ENCODE measurements around the gene ANKRD1.

Gene ANKRD1

DNA sequence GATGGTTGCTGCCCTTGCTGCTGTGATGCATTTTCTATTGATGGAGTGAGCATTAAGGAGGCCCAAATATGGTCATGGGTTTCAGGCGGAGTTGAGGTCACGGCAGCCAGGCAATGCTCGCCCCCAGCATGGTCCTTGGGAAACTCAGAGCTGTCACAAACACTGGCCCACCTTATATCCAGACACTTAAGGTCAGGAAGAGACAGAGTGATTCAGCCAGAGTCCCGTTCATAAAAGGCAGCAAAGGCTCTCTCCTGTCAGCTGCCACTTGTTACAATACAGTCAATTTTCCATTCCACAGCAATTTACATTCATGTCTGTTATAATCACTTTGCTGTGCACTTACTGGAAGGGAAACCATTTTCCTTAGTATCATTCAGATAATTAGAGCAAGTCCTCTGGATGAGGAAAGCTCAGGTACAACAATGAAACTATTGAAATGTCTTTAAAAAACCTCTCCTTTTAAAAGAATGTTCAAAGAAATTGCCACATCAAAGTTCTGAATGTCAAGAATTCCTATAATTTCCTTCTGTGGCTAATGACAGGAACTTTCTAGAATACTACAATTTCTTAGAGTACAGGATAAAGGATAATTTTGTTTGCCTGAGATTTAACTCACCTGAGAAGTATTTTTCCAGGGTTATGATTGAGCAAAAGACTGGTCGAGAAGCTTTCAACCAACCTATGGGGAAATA is 14.8 kb upstream of the ANKRD1 start:
- no peak for DNase-seq

DNA sequence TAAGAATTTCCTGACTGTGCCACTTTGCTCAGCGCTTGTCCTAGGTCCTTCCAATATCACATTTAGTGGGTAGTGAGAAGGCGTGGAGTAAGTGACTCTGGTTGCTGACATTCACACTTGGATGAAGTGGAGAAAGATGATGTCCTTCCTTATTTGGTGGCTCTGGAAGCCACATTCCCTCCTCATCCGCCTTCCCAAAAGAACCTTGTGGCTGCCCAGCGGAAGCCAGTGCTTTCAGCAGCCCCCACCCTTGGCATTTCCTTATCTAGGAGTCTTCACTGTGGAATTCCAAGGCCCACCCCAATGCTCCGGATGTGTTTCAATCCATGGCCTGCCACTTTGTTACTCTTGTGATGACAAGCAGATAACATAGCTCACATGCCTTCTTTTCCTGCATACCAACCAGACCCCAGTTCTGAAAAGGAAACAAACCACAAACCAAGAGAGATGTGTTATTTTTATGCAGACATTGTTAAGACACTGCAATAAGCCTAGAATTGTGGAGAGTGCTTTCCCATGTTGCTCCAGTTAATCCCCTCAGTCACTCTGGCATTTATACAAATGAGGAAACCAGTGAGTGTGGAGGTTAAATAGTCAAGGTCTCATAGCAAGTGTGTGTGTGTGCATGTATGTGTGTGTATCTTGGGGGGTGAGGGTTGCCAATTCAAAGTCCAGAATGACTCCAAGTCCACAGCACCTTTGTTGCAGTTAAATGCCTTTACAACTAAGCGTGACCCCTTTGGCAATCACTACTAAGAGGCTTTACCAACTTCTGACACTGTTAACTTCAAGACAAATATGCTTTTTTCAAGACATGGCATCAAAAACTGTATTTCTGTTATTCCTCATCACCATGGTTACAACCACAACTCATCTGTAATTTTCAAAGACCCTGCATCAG is 10.3 kb upstream of the ANKRD1 start:
- no peak for DNase-seq

DNA sequence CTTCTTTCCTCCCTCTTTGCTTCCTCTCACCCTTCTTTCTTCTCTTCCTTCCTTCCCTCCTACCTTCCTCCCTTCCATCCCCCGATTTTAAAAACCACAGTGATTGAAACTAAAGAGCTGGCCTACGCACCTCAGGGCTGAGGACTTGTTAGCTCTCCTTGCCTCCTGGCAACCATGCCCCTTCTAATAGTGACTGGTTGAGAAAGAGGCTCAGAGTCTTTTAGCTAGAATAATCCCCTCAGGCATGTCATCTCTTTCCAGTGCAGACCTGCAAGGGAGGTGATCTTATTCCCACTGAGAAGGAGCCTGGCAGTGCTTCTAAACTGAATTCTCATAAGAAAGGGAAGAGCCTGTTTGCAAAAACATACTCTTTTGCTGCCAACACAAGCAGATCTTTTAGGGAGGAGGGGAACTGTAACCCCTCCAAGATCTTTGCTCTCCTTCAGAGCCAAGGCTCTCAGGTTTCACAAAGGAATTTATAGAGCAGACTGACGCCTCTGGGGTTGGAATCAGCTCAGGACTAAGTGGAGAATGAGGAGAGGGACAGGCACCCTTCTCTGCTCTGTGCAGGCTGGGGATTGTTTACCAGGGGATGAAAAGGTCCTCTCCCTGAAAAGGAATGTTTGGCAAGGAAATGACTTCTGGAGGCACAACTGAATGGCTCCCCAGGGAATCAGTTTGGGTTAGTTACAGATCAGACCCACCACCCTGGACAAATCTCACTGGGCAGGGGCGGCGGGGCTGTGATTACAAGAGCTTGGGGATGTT is 9.4 kb upstream of the ANKRD1 start:
- no peak for DNase-seq

DNA sequence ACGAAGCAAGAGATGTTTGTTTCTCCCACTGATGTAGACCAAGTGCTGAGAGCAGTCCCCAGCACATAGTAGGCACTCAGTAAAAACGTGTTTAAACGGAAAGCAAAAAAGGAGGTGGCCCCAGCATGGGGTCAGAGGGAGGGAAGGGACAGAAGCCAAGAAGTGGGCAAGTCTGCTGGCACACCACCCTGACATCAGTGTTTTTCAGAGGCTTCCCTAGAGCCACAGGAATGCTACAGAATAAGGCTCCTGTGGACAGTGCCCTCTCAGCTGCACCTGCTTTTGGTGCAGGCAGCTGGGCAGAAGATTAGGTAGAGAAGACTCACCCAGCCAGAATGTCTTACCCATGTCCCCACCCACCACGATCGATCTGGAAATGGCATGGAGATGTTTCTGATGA is 8.3 kb upstream of the ANKRD1 start:
- DNase-seq, result no peak

DNA sequence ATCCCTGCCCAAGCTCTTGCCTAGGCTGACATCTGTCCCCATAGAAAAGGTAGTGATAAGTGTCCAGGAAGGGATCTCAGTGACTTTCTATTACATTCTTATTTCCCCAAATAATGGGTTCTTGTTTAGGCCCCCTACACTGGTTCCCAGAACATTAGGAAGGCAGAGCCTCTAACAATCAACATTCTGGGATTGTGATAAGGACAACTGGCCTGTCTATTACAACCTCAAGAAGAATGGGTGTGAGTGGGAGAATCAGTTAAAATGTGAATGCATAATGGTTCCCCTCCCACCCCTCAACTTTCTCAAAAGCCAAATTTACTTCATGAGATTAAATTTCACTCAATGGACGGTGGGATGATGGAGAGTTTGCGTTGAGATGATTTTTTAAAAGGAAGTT is 6.4 kb upstream of the ANKRD1 start:
- DNase-seq, result no peak

DNA sequence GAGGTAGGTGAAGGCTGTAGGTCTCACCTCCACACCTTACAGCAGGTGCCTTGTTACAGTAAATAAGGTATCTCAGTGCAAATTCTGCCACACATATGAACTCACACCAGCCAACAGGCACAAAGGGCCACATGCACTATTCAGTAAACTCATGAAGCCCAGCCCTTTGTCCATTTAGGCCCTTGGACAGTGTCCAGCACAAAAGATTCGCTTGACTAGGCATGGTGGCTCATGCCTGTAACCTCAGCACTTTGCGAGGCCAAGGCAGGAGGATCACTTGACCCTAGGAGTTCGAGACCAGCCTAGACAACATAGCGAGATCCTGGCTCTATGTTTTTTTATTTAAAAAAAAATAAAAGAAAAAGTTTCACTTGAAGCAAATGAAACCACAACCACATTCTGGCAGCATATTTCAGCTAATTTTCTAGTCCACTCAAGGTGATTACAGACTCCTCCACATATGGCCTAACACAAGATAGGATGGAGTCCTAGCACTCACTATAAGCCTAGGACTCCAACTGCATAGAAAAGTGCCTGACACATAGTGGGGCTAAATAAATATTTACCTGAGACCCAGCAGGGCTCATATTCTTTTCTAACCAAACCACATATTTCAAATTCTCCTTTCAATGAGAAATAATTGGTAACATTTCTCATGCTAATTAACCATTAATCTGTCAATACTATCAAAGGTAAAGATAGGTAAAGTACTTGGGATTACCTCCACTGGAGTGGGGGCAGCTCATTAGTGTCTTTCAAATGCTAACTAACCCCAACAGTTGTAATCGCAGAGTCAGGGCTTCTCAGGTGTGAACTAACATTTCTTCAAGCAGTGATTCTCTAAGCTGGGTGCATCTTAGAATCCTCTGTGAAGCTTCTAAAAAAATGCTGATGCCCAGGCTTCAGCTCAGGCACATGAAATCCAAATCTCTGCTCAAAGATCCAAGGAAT is 4.5 kb upstream of the ANKRD1 start:
- no peak for DNase-seq

DNA sequence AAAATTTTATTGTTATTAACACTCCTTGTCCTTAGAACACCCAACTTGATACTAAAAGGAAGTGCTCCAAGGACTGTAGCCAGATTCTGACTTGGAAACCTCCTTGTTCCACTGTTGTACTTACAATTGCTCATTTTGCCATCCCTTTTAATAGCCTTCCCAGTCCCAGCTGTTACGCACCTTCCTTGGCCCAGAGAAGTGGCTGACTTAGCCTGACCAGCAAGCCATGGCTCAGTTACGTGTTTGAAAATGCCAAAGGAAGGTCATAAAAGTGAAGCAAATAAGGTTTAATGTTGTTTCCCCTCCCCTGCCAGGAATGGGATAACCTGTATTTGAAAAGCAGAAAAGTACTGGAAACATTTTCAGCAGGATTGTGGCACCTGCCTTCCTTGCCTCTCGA is 3.7 kb upstream of the ANKRD1 start:
- no peak for DNase-seq

DNA sequence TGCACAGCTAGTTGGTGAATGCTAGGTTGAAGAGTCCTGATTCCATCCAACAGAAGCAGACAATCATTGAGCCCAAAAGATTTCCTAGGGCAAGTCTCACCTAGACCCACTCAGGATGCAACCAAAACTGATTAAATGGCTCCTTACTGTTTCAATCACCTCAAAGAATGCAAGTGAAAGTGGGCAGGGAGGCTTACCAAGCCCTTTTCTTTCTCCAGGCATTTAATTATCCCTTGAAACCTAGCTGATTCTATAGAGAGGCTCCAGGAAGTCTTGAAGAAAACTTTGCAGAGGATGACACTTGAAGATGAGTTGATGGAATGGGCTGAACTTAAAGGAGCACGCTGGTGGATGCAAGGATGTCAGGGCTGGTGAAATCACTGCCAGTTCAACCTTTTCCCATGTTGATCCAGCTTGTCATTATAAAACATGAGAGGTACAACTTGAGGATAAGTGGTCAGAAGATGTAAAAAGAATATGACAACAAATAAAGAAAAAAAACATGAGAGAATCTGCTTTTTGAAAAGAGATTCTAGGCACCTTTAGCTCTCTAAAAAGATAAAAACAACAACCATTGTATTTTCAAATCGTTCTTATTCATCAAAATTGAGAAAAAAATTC is 2.3 kb upstream of the ANKRD1 start:
- no peak for DNase-seq

DNA sequence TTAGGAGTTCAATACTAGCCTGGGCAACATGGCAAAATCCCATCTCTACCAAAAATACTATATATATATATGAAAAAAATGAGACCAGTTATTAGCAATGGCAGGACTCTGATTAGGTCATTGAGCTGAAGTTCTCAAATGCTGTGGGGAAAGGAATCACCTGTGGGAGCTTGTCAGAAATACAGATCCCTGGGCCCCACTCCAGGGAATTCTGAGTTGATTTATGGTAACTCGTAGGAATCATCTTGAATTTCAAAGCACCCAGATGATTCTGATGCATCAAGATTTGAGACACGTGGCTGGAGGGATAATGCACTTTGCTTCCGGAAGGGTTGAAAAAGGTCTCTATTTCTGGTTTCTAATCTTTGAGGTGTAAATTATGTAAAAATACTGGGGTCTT is 1.0 kb upstream of the ANKRD1 start:
- no peak for DNase-seq

DNA sequence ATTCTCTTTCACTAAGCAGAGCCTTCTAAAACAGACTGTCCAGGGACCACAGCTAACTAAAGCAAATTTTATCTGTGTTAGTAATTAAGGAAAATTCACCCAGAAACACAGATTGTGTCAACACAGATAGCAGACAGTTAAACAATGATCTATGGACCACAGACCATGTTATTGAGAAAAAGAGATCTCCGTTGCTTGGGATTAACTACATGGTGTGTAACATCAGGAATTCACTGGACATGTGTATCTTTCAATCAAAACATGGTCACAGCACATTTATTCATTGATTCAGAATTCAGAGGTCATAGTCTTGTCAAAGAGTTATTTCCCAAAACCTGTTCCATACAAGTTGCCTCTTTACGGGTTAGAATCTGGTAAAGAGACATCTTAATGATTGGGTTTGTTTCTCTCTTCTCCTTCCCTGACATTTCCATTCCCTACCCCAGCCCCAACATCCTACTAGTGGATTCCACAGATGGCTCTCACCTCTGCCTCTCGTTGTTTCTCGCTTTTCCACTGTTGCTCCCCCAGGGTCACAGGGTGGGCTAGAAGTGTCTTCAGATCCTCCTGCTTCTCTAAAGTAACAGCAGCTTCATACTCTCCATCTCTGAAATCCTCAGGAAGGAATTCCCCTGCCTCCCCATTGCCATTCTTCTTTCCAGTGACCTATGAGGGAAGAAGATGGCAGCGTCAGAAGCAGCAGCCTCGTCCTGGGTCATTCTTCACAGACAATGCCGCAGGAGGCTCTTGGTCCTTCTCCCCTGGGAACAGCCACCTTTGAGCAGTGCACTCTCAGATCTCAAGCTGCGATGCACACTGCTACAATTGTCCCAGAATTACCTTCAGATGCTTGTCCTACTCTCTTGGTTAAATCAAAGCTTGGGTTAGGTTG is 958 bp downstream of the ANKRD1 start:
- DNase-seq, result no peak

DNA sequence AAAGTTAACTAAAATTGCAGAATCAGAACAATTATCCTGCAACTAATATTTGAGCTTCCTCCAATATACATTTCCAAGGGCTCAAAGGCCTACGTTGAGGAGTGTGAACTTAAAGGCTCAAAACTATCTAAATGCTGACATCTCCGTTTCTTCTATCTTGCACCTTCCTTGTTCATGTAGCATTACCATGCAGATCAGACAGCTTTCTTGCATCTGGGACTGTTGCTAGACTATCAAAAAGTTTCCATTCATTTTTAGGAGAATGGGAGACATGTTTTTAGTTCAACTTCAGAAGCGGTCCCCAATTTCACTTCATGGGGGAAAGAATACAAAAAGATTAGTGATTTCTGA is 2.9 kb downstream of the ANKRD1 start:
- no peak for DNase-seq

DNA sequence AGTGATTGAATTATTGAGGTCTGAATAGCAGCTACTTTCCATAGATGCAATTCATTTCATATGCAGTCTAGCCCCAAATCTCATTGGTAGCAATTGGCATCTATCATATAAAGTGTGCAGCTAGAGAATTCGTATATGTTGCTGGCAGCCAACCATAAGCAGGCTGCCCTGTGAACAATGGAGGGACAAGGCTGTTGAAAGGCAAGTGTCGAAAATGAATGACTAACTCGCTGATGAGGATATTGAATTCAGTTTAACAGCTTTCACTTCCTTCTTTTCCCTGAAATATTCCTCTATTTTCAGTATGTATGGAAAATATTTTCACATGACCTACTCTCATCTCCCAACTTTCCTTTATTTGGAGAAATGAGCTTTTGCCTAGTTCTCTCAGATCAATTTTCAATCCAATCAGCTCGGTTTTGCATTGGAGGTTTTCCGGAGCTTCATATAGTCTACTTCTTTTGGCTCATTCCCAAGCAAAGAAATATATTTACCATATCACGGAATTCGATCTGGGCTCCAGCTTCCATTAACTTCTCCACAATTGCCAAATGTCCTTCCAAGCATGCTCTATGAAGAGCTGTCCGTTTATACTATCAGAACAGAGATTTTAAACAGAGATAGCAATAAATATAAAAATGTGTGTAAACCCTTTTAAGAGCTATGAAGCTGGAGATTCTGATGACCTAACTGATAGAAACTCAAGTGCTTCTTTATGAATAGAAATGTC is 3.5 kb downstream of the ANKRD1 start:
- DNase-seq, result no peak

DNA sequence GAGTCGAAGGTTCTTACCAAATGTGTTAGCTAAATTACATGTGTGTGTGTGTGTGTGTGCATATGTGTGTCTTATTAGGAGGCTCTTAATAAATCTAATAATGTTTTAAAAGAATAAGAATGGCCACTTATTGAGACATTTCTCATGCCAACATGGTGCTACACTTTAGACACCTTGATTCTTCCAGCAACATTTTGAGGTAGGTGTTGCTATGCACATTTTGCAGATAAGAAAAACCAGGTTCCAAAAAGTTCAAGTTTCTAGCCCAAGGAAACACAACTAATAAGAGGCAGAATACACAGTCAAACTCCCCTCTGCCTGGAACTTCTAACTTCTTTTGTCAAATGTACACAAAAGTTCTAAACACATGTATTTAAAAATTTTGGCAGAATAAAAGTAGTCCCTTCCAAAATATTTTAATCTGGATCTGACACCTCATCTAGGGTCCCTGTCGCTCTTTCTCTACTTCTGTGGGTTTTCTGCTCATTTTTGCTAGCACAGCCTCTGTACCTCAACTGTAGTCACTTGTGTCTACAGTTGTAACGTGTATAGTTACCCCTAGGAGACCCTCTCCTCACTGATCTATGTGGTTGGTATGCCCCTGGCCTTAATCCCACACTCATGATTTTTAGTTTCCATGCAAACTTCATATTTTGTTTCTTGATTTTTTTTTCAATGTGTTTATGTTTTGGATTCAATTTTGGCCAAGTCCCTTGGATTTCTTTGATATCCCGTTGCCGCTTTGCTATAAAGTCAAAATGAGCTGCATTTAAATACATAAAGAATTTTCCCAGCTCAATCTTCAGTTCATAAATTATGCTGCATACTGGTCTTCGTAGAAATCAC is 4.3 kb downstream of the ANKRD1 start:
- no peak for DNase-seq

DNA sequence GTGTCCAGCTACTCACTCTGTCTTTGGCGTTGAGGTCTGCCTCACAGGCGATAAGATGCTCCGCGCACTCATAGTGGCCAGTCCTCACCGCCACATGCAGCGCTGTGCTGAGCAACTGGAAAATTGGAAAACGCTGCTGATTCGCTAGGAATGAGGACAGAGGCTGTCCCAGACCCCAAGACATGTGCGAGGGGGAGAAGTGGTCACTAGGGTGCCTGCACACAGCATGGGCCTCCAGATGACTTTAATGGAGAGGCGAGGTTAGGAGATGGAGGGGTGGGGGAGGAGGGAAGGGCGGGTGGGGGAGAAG is 5.2 kb downstream of the ANKRD1 start:
- no peak for DNase-seq

DNA sequence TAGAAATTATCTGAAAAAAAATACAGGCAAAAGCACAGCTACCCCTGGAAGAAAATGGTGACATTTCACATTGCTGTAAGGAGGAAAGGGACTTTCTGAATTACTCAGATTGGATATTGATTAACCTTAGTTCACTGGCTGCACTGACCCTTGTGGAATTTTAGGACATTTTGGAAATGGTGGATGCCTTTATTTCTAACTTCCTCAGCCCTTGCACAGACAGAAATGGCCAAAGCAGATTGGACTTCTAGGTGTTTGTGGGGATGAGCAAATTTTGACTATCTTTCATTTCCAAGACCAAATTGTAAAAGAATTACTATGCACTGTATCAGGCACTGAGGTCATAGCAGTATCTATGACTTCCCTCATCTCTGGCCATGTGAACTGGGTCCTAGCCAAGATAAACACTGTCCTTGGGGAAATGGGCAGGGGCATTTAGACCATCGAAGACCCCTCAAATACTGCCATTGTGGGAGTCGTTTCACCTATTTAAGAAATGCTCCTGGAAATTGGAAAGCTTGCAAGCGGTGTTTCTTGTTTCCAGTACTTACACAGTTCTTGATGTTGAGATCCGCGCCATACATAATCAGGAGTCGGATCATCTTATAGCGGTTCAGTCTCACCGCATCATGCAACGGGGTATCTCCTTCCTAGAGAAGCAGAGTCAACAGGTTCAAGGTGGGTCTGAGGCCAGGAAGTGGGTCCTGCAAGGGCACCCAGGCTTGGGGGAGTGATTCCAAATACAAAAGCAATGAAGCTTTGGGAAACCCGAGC is 5.7 kb downstream of the ANKRD1 start:
- DNase-seq, result no peak

DNA sequence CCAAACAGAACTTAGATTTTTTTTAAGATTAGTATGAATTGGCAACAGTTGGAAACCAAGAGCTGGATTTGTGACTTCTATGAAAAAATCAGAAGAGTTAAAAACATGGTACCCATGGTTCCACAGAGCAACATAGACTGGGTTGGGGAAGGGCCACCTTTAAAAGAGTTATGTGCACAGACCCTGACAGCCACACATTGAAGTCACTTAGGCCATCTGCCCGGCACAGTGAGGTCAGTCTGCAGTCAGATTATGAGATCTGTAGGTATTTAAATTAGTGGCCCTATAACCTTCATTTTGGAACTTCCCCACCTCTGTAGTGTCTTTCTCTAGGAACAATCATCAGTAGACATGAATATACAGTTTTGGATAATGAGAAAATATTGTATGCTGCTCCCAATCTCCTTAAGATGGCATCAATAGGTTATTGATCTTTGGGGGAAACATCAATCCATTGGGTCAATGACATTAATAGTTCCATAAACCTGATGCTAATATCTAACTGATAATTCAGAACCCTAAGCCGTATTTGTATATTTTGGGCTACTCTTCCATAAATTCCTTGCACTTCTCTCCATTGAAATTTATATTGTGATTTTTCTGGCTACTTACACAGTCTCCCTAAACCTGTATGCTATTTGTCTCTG is 7.0 kb downstream of the ANKRD1 start:
- no peak for DNase-seq

DNA sequence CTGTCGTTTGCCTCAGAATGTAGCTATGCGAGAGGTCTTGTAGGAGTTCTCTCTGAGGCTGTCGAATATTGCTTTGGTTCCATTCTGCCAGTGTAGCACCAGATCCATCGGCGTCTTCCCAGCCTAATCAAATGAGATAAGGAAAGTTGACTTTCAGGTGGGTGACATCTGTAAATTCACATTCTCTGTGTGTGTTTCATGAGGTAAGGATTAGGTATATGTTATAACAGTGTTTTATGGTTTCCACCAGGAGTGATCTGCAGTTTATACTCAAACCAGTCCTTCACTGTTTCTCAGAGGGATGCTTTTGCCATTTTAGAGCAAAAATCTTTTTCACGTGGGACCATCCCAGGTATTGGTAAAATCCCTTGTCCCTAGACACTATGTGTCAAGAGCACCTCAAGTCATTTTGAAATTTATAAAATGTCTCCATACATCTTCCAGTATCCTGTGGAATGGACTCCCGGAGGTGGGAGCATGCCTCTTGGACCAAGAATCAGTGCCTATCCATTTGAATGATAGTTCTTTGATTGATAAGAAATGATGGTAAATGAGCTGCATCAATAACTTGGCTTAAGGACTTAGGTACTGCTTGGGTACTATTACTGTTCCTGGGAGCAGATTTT is 7.9 kb downstream of the ANKRD1 start:
- DNase-seq, result no peak

DNA sequence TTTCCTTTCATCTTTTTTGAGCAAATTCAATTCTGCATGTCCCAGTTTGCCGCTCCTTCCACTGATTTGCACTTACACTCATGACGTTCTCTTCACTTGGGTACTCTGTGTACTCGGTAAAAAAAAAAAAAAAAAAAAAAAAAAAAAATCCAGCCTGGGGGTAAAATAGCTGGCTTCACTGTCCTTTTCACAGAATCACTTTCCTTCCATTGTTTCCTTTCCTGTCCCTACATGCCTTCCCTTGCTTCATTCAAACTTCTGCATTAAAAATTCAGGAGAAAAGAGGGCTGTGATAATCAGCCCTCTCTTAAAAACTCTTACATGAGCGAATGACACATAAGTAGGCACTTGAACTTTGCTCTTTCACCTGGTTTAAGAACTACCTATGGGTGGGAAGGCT is 8.7 kb downstream of the ANKRD1 start:
- no peak for DNase-seq

Measured in stimulated activated CD4-positive, alpha-beta T cell treated with anti-CD3 and anti-CD28 coated beads, Interleukin-12 subunit alpha, Interleukin-12 subunit beta, amount 100 ng/mL, for 4 hours (primary cell).